Ishikawa (cell line): ENCODE results near the gene WNK2.

ENCODE experiments used
- EGR1 ChIP-seq: IDR thresholded peaks from 2 replicates; pipeline ENCODE4 v1.6.1; 2012
- EP300 ChIP-seq: IDR thresholded peaks from 2 replicates; pipeline ENCODE4 v1.6.1; 2012; ENCODE audit warnings: borderline replicate concordance
- RAD21 ChIP-seq: IDR thresholded peaks from 2 replicates; pipeline ENCODE4 v1.6.1; 2012; ENCODE audit warnings: low read depth
- TAF1 ChIP-seq: IDR thresholded peaks from 2 replicates; pipeline ENCODE4 v1.6.1; 2012; ENCODE audit warnings: low read depth, mild to moderate bottlenecking
- YY1 ChIP-seq: IDR thresholded peaks from 2 replicates; pipeline ENCODE4 v1.6.1; 2012; ENCODE audit warnings: low read depth
- ZBTB7A ChIP-seq: IDR thresholded peaks from 2 replicates; pipeline ENCODE4 v1.6.1; 2012; ENCODE audit warnings: low read depth
- TF ChIP-seq, protein P1 (sequence below): IDR thresholded peaks from 2 replicates; pipeline ENCODE4 v1.6.1; 2012; ENCODE audit warnings: low read depth, mild to moderate bottlenecking
- TF ChIP-seq, protein P2 (sequence below): IDR thresholded peaks from 2 replicates; pipeline ENCODE4 v1.6.1; 2012

DNA sequence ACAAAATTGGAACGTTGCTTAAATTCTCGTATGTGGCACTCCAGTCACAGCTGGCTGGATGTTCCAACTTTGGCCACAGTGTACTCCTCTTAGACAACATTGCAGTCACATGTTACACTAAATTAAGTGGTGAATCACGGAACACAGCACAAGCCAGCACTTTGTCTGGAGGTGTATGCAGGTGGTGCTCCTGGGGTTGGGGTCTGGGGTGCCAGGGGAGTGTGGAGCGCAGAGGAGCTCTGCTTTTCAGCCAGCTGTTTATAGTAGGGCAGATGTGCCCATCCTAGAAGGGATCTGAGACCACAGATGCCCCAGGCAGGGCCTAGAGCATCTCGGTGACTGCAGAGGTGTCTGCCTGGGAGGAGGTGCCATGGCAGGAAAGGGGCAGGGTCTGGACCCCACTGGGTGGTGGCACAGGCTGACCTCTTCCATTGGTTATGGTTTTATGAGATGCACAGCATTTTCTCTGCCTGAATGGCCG lies 82.6 kb downstream of the WNK2 start:
- TF ChIP-seq YY1 (no peak), EP300 (no peak), TAF1 (no peak), RAD21 (no peak), EGR1 (no peak), ZBTB7A (no peak)
- TF ChIP-seq, protein P1, sequence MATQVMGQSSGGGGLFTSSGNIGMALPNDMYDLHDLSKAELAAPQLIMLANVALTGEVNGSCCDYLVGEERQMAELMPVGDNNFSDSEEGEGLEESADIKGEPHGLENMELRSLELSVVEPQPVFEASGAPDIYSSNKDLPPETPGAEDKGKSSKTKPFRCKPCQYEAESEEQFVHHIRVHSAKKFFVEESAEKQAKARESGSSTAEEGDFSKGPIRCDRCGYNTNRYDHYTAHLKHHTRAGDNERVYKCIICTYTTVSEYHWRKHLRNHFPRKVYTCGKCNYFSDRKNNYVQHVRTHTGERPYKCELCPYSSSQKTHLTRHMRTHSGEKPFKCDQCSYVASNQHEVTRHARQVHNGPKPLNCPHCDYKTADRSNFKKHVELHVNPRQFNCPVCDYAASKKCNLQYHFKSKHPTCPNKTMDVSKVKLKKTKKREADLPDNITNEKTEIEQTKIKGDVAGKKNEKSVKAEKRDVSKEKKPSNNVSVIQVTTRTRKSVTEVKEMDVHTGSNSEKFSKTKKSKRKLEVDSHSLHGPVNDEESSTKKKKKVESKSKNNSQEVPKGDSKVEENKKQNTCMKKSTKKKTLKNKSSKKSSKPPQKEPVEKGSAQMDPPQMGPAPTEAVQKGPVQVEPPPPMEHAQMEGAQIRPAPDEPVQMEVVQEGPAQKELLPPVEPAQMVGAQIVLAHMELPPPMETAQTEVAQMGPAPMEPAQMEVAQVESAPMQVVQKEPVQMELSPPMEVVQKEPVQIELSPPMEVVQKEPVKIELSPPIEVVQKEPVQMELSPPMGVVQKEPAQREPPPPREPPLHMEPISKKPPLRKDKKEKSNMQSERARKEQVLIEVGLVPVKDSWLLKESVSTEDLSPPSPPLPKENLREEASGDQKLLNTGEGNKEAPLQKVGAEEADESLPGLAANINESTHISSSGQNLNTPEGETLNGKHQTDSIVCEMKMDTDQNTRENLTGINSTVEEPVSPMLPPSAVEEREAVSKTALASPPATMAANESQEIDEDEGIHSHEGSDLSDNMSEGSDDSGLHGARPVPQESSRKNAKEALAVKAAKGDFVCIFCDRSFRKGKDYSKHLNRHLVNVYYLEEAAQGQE = no peak
- TF ChIP-seq, protein P2, sequence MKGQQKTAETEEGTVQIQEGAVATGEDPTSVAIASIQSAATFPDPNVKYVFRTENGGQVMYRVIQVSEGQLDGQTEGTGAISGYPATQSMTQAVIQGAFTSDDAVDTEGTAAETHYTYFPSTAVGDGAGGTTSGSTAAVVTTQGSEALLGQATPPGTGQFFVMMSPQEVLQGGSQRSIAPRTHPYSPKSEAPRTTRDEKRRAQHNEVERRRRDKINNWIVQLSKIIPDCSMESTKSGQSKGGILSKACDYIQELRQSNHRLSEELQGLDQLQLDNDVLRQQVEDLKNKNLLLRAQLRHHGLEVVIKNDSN = no peak
